GM12873 (cell line): ENCODE results near the gene SLC25A28.

Source experiments
- CTCF ChIP-seq: IDR thresholded peaks from 2 replicates; pipeline ENCODE4 v1.5.1; 2012; ENCODE audit warnings: low read depth, mild to moderate bottlenecking, moderate library complexity, low read length, control low read depth; ENCODE audit not compliant: insufficient read depth; ENCODE audit errors: missing control alignments

SLC25A28 gene

GRCh38 chr10:99562631-99563030, 57.6 kb downstream of the SLC25A28 start:
- no peak for TF ChIP-seq CTCF
